GM12878 (cell line): ENCODE data around the gene NACAD. TPM values are rescaled to one million over a fixed set of nuclear protein-coding genes. Genes with fewer than 3 reads are reported as not detected.

Experiments
- ATAC-seq: fragments of 200-7000 bp; cut with Tn5 transposase; 3 replicates; pipeline ENCODE4 v1.9.1; 2020; ENCODE audit warnings: mild to moderate bottlenecking, moderate library complexity
- BruUV-seq: library from RNA; stranded (reverse); fragments of 400-500 nt; replicated peaks from 2 replicates; lab custom pipeline; 2021; lab: Mats Ljungman, UMichigan
- CTCF ChIA-PET: fragments of 300-600 bp; sonication (Branson Sonifier 250); formaldehyde crosslinking; extraction: SDS; loops from one replicate; lab custom pipeline; 2021; ENCODE audit warnings: inconsistent platforms; lab: Yijun Ruan, JAX
- POLR2A ChIA-PET: fragments of 350-600 bp; formaldehyde crosslinking; extraction: SDS; loops from one replicate; lab custom pipeline; 2021; ENCODE audit warnings: inconsistent platforms; lab: Charles Lee
- RAD21 ChIA-PET: fragments of 300-600 bp; sonication (Branson Sonifier 250); formaldehyde crosslinking; loops from one replicate; lab custom pipeline; 2023; ENCODE audit warnings: antibody characterized with exemption; ENCODE audit not compliant: unreplicated experiment; lab: Charles Lee
- SMC1A ChIA-PET: fragments of 300-600 bp; sonication (Branson Sonifier 250); formaldehyde crosslinking; loops from one replicate; lab custom pipeline; 2023; ENCODE audit not compliant: unreplicated experiment, uncharacterized antibody; lab: Charles Lee
- DNase-seq: peaks from one replicate; pipeline ENCODE4 v3.0.0-alpha.2; 2011; ENCODE audit warnings: low read depth, low spot score
- FAIRE-seq: peaks from 3 replicates; lab custom pipeline; 2011; peaks lifted over from hg19 to GRCh38; lab: Jason Lieb, UNC
- H2AFZ ChIP-seq: 2 replicates; pipeline ENCODE4 v1.6.0; 2011; ENCODE audit warnings: low read depth, low read length, control low read depth; ENCODE audit not compliant: control insufficient read depth
- H3K27ac ChIP-seq: 2 replicates; pipeline ENCODE4 v1.5.1; 2011; ENCODE audit warnings: control low read depth; ENCODE audit not compliant: control insufficient read depth, insufficient read depth
- H3K27me3 ChIP-seq, 2 experiments: replicated peaks in 1 of 2; 2 replicates each; pipeline versions ENCODE4 v1.6.0 to v1.6.1; 2011; ENCODE audit warnings: low read length in 1 of 2; ENCODE audit not compliant: control insufficient read depth in 2 of 2, insufficient read depth in 2 of 2
- H3K36me3 ChIP-seq, 2 experiments: 2 replicates each; pipeline ENCODE4 v1.5.1; 2011; ENCODE audit warnings: low read length in 1 of 2; ENCODE audit not compliant: control insufficient read depth in 2 of 2, insufficient read depth in 2 of 2
- H3K4me1 ChIP-seq: 2 replicates; pipeline ENCODE4 v1.6.1; 2011; ENCODE audit warnings: mild to moderate bottlenecking, low read length, moderate library complexity, mixed read lengths; ENCODE audit not compliant: control insufficient read depth, insufficient read depth
- H3K4me2 ChIP-seq: 2 replicates; pipeline ENCODE4 v1.6.0; 2011; ENCODE audit warnings: control low read depth; ENCODE audit not compliant: control insufficient read depth, insufficient read depth
- H3K4me3 ChIP-seq: fragments of 200-600 bp; sonication (generic); 2 replicates; pipeline ENCODE4 v1.5.1; 2016
- H3K79me2 ChIP-seq: 2 replicates; pipeline ENCODE4 v1.6.0; 2011; ENCODE audit warnings: low read length; ENCODE audit not compliant: control insufficient read depth, insufficient read depth
- H3K9ac ChIP-seq: 2 replicates; pipeline ENCODE4 v1.8.0; 2011; ENCODE audit warnings: low read length, control low read depth, mixed read lengths; ENCODE audit not compliant: control insufficient read depth, insufficient read depth
- H3K9me3 ChIP-seq: replicated peaks from 3 replicates; pipeline ENCODE4 v1.5.1; 2011; ENCODE audit warnings: mild to moderate bottlenecking, low read length; ENCODE audit not compliant: control insufficient read depth, insufficient read depth
- H4K20me1 ChIP-seq: 2 replicates; pipeline ENCODE4 v1.6.0; 2011; ENCODE audit not compliant: control insufficient read depth, insufficient read depth
- BRCA1 ChIP-seq: IDR thresholded peaks from 2 replicates; pipeline ENCODE4 v1.6.1; 2011; ENCODE audit warnings: low read depth, low read length, improper control_type of control experiment
- CHD2 ChIP-seq: IDR thresholded peaks from 2 replicates; pipeline ENCODE4 v1.6.1; 2011; ENCODE audit warnings: low read depth, low read length, improper control_type of control experiment, borderline replicate concordance
- MTA3 ChIP-seq: IDR thresholded peaks from 2 replicates; pipeline ENCODE4 v1.6.1; 2012; ENCODE audit warnings: low read length, inconsistent platforms, borderline replicate concordance
- MYB ChIP-seq: fragments of 150-350 bp; IDR thresholded peaks from 2 replicates; pipeline ENCODE4 v1.6.1; 2014; ENCODE audit warnings: mild to moderate bottlenecking, low read depth, low read length, borderline replicate concordance
- POU2F2 ChIP-seq: IDR thresholded peaks from 3 replicates; pipeline ENCODE4 v1.6.1; 2011; ENCODE audit warnings: low read depth, mild to moderate bottlenecking, low read length, borderline replicate concordance
- TCF7 ChIP-seq: IDR thresholded peaks from 2 replicates; pipeline ENCODE4 v1.6.1; 2014; ENCODE audit warnings: antibody characterized with exemption, borderline replicate concordance
- WRNIP1 ChIP-seq: IDR thresholded peaks from 2 replicates; pipeline ENCODE4 v1.6.1; 2011; ENCODE audit warnings: low read depth, low read length, improper control_type of control experiment, borderline replicate concordance
- WGBS: methylation state at CpG from one replicate; pipeline ENCODE4 v1.1.6; 2016; ENCODE audit warnings: low lambda C conversion rate; ENCODE audit not compliant: insufficient replicate concordance, insufficient coverage; ENCODE audit errors: missing lambda C conversion rate; 5-methylcytosine and 5-hydroxymethylcytosine counted together
- in situ Hi-C: fragments of 300-500 bp; cut with MboI; formaldehyde crosslinking; loops from 9 replicates; pipeline ENCODE4 v1.14.3; 2018; ENCODE audit warnings: mixed read lengths
- intact Hi-C: fragments of 100-400 bp; cut with micrococcal nuclease; formaldehyde crosslinking; loops from one replicate; pipeline ENCODE4 v1.14.2; 2022; ENCODE audit not compliant: unreplicated experiment
- polyA plus RNA-seq, 11 experiments: library from polyadenylated mRNA; depleted of rRNA in 4 of 11; unstranded in 6 of 11; stranded (reverse) in 5 of 11; fragments of >200 nt; fragmentation: Nextera tagmentation in 4 of 11; fragmentation: Illumina TruSeq in 1 of 11; extraction: Ambion mirVana in 4 of 11; extraction: Trizol in 1 of 11; gene quantifications; 1 replicate in 1 of 11; 2 replicates in 10 of 11; pipeline versions ENCODE4 v1.2.1 to v1.2.3, GENCODE V29; 2011 to 2016; ENCODE audit warnings: inconsistent platforms in 2 of 11, missing spikeins in 2 of 11, low read depth in 1 of 11
- total RNA-seq, 4 experiments: library from RNA; depleted of rRNA in 3 of 4; stranded (reverse); fragments of >200 nt in 3 of 4; fragmentation: Illumina TruSeq in 1 of 4; extraction: Trizol in 1 of 4; gene quantifications; 2 replicates each; pipeline versions ENCODE4 v1.2.1 to v1.2.3, GENCODE V29; 2013 to 2021
- TF ChIP-seq, protein P1 (sequence below): fragments of 450-650 bp; IDR thresholded peaks from 2 replicates; pipeline ENCODE4 v1.6.1; 2017; ENCODE audit warnings: mild to moderate bottlenecking
- TF ChIP-seq, protein P2 (sequence below), 3 experiments: IDR thresholded peaks in 2 of 3; conservative IDR thresholded peaks in 1 of 3; 2 replicates each; pipeline ENCODE4 v1.5.1; 2011; ENCODE audit warnings: low read depth in 3 of 3, low read length in 3 of 3, mild to moderate bottlenecking in 3 of 3, control low read depth in 2 of 3, moderate library complexity in 2 of 3, inconsistent platforms in 1 of 3, mixed read lengths in 1 of 3; ENCODE audit not compliant: control insufficient read depth in 2 of 3, insufficient read depth in 1 of 3; ENCODE audit errors: extremely low read depth in 1 of 3
- TF ChIP-seq, protein P3 (sequence below): fragments of 450-650 bp; IDR thresholded peaks from 2 replicates; pipeline ENCODE4 v1.6.1; 2016; ENCODE audit warnings: mild to moderate bottlenecking
- TF ChIP-seq, protein P4 (sequence below): fragments of 450-650 bp; IDR thresholded peaks from 2 replicates; pipeline ENCODE4 v1.6.1; 2017; ENCODE audit warnings: mild to moderate bottlenecking, moderate library complexity
- TF ChIP-seq, protein P5 (sequence below): IDR thresholded peaks from 2 replicates; pipeline ENCODE4 v1.6.1; 2011; ENCODE audit warnings: low read depth, low read length, improper control_type of control experiment, borderline replicate concordance

The NACAD gene
- total and polyA plus RNA-seq, 10 of the 15 experiments (the other 5 are each of a cell fraction or from before 2014, with no cell fraction given), result not detected

DNA sequence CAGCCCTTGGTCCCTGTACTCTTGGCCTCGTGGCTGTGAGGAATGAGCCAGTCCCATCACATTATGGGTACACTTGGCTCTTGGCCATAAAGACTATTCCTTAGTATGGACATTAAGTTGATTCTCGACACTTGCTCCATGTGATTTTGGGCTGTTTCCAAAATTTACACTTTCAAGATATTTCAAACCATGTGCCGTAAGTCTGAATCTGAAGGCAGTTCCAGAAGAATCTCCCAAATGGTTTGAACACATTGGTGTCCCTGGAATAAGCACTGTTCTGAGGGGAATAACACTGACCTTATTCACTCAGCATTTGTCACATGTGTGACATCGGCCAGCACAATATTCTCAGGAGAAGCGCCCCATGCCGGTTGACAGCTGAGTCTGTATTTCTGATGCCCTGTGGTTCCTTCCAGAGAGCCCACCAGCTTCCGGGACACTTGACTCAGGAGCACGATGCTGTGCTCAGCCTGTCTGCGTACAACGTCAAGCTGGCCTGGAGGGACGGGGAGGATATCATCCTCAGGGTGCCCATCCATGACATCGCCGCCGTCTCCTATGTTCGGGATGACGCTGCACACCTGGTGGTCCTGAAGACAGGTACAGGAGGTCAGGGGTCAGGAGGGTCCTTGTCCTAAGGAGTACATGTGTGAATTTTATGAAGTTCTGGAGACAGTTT, 24.6 kb downstream of the NACAD start:
- Histone ChIP-seq H3K27me3 (no peaks in the 10 kb centered on the region), H3K27ac (no peak overlapping the region), H4K20me1 (peaks cover 10% of the 10 kb centered on the region), H3K9me3 (no peaks in the 10 kb centered on the region), H3K9ac (no peak overlapping the region), H3K4me3 (no peak overlapping the region), H3K36me3 (peaks cover 28 to 40% of the 10 kb centered on the region in 2 experiments), H3K4me1 (0 out of 2 replicates have a peak, but pooled peaks cover 8% of the 10 kb centered on the region), H2AFZ (no peak overlapping the region), H3K4me2 (no peak overlapping the region), H3K79me2 (peaks cover 16% of the 10 kb centered on the region)
- RAD21 ChIA-PET, result no interaction called here
- SMC1A ChIA-PET, result no interaction called here
- 94% methylated on average over 16 of the region's 16 CpGs for WGBS
- POLR2A ChIA-PET, result no interaction called here
- BruUV-seq, result no TSS peak
- CTCF ChIA-PET, result interaction anchor here (0.7 to 4.0 kb wide), 2 partner anchors 17 to 90 kb away, joined by 3 to 14 read pairs; no protein-coding TSS in a partner anchor
- TF ChIP-seq BRCA1 (no peak), MTA3 (no peak), CHD2 (no peak), TCF7 (no peak), WRNIP1 (no peak), POU2F2 (no peak), MYB (no peak)
- TF ChIP-seq, protein P1, sequence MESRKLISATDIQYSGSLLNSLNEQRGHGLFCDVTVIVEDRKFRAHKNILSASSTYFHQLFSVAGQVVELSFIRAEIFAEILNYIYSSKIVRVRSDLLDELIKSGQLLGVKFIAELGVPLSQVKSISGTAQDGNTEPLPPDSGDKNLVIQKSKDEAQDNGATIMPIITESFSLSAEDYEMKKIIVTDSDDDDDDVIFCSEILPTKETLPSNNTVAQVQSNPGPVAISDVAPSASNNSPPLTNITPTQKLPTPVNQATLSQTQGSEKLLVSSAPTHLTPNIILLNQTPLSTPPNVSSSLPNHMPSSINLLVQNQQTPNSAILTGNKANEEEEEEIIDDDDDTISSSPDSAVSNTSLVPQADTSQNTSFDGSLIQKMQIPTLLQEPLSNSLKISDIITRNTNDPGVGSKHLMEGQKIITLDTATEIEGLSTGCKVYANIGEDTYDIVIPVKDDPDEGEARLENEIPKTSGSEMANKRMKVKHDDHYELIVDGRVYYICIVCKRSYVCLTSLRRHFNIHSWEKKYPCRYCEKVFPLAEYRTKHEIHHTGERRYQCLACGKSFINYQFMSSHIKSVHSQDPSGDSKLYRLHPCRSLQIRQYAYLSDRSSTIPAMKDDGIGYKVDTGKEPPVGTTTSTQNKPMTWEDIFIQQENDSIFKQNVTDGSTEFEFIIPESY, result no peak
- TF ChIP-seq, protein P2, sequence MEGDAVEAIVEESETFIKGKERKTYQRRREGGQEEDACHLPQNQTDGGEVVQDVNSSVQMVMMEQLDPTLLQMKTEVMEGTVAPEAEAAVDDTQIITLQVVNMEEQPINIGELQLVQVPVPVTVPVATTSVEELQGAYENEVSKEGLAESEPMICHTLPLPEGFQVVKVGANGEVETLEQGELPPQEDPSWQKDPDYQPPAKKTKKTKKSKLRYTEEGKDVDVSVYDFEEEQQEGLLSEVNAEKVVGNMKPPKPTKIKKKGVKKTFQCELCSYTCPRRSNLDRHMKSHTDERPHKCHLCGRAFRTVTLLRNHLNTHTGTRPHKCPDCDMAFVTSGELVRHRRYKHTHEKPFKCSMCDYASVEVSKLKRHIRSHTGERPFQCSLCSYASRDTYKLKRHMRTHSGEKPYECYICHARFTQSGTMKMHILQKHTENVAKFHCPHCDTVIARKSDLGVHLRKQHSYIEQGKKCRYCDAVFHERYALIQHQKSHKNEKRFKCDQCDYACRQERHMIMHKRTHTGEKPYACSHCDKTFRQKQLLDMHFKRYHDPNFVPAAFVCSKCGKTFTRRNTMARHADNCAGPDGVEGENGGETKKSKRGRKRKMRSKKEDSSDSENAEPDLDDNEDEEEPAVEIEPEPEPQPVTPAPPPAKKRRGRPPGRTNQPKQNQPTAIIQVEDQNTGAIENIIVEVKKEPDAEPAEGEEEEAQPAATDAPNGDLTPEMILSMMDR (IDR thresholded peaks at IDR 0.05 in 2 of 3, conservative IDR thresholded peaks at IDR 0.05 in 1 of 3; ENCODE audit: control insufficient read depth in 2 of 3, extremely low read depth in 1 of 3, insufficient read depth in 1 of 3, low read depth in 3 of 3, low read length in 3 of 3), result no peak
- TF ChIP-seq, protein P3, sequence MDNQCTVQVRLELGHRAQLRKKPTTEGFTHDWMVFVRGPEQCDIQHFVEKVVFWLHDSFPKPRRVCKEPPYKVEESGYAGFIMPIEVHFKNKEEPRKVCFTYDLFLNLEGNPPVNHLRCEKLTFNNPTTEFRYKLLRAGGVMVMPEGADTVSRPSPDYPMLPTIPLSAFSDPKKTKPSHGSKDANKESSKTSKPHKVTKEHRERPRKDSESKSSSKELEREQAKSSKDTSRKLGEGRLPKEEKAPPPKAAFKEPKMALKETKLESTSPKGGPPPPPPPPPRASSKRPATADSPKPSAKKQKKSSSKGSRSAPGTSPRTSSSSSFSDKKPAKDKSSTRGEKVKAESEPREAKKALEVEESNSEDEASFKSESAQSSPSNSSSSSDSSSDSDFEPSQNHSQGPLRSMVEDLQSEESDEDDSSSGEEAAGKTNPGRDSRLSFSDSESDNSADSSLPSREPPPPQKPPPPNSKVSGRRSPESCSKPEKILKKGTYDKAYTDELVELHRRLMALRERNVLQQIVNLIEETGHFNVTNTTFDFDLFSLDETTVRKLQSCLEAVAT, result no peak
- TF ChIP-seq, protein P4, sequence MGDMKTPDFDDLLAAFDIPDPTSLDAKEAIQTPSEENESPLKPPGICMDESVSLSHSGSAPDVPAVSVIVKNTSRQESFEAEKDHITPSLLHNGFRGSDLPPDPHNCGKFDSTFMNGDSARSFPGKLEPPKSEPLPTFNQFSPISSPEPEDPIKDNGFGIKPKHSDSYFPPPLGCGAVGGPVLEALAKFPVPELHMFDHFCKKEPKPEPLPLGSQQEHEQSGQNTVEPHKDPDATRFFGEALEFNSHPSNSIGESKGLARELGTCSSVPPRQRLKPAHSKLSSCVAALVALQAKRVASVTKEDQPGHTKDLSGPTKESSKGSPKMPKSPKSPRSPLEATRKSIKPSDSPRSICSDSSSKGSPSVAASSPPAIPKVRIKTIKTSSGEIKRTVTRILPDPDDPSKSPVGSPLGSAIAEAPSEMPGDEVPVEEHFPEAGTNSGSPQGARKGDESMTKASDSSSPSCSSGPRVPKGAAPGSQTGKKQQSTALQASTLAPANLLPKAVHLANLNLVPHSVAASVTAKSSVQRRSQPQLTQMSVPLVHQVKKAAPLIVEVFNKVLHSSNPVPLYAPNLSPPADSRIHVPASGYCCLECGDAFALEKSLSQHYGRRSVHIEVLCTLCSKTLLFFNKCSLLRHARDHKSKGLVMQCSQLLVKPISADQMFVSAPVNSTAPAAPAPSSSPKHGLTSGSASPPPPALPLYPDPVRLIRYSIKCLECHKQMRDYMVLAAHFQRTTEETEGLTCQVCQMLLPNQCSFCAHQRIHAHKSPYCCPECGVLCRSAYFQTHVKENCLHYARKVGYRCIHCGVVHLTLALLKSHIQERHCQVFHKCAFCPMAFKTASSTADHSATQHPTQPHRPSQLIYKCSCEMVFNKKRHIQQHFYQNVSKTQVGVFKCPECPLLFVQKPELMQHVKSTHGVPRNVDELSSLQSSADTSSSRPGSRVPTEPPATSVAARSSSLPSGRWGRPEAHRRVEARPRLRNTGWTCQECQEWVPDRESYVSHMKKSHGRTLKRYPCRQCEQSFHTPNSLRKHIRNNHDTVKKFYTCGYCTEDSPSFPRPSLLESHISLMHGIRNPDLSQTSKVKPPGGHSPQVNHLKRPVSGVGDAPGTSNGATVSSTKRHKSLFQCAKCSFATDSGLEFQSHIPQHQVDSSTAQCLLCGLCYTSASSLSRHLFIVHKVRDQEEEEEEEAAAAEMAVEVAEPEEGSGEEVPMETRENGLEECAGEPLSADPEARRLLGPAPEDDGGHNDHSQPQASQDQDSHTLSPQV, result no peak
- TF ChIP-seq, protein P5, sequence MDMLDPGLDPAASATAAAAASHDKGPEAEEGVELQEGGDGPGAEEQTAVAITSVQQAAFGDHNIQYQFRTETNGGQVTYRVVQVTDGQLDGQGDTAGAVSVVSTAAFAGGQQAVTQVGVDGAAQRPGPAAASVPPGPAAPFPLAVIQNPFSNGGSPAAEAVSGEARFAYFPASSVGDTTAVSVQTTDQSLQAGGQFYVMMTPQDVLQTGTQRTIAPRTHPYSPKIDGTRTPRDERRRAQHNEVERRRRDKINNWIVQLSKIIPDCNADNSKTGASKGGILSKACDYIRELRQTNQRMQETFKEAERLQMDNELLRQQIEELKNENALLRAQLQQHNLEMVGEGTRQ, result no peak
- ATAC-seq, result no peak
- intact Hi-C loops (no loop called here), in situ Hi-C loops (no loop called here)
- no peak for DNase-seq
- no peak for FAIRE-seq
